COLO829 (cell line): Measurements from ENCODE around the gene ARHGEF7.

ENCODE experiments used
- DNase-seq: peaks from one replicate; pipeline ENCODE4 v3.0.0; 2012; ENCODE audit warnings: low spot score

ARHGEF7 gene

DNA sequence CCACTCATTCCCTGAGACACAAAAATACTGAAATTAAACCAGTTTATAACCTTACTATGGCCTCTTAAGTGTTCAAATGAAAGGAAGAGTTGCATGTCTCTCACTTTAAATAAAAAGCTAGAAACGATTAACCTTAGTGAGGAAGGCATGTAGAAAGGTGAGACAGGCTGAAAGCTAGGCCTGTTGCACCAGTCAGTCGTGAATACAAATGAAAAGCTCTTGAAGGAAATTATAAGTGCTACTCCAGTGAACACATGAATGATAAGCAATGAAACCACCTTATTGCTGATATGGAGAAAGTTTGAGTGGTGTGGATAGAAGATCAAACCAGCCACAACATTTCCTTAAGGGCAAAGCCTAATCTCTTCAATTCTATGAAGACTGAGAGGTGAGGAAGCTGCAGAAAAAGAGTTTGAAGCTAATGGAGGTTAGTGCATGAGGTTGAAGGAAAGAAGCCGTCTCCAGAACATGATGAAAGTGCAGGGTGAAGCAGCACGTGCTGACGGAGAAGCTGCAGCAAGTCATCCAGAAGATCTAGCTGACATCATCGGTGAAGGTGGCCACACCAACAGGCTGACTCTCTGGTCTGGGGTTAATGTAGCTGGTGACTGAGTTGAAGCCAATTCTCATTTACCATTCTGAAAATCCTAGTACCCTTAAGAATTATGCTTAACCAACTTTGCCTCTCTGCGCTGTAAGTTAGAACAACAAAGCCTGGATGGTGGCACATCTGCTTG is 110.9 kb downstream of the ARHGEF7 start:
- DNase-seq: no peak

DNA sequence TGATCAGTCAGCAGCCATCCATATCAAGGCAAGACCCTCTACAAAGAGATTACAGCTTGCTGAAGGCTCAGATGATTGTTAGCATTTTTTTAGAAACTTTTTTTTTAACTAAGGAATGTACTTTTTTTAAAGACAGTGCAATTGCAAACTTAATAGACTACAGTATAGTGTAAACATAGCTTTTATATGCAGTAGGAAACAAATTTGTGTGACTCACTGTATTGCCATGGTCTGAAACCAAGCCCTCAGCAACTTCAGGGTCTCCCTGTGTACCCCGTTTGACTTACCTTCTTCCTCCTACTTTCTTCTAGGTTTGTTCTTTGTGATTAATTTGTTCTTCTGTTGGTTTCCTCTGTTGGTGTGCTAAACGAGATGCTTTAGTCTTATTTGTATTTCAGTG is 112.3 kb downstream of the ARHGEF7 start:
- no peak for DNase-seq

DNA sequence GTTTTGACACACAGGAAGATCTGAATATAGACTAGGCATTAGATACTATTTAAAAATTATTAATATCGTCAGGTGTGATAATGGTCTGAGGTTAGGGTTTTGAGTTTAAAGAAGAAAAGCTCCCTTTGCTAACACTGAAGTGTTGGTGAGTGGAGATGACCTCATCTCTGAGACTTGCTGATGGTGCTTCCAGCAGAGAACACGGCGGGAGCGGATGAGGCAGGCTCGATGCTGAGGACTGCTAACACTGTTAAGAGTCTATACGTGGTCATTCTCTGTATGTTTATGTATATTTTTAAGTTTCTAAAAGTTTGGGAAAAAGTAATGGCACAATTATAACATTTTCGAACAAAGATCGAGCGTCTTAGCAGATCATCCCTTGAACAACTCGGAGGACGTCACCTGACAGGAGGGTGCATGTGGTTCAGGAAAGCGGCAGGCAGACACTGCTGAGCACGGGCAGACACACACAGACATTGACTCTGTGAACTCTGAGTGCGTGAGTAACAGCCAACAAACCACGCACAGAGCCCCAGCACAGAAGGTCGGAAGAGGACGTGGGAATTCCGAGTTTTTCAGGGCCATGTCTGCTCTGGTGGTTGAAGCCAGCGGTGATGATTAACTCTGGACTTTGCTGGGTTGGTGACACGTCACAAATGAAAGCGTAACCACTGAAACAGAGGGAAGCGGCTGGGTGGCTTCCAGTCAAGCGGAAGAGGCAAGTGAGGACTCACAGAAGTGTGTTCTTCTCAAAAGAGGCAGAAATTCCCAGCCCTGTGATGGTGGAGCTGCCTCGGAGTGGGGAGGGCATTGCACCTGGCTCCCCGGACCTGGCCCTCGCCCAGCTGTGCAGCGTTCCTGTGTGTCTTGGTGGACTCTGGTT is 113.4 kb downstream of the ARHGEF7 start:
- DNase-seq: no peak

DNA sequence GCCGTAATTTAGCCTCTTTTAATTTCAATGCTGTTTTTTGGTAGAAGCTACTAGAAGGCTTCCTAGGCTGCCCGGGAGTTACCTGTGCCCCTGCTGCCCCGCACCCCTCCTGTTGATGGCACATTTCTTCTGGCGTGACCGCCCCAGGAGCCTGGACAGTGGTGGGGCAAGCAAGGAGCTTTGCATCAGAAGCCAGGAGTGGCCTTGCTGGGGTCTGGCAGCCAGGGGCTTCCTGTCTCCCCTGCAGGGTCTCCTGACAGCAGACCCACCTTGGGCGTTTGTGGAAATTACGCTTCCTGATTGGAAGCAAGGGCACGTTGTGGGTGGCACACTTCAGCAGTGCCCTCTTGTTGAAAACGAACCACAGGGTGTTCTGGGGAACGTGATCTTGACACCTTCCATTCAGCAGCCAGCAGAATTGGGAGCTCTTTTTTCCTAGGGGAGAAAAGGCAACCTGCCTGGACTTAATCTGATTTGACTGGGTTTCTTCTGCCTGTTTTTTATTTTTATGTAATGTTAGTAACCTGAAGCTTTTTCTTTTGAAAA is 115.3 kb downstream of the ARHGEF7 start:
- no peak for DNase-seq

- DNase-seq: no peak
Observed at GRCh38 chr13:111232191-111232590, 117.1 kb downstream of the ARHGEF7 start.

DNA sequence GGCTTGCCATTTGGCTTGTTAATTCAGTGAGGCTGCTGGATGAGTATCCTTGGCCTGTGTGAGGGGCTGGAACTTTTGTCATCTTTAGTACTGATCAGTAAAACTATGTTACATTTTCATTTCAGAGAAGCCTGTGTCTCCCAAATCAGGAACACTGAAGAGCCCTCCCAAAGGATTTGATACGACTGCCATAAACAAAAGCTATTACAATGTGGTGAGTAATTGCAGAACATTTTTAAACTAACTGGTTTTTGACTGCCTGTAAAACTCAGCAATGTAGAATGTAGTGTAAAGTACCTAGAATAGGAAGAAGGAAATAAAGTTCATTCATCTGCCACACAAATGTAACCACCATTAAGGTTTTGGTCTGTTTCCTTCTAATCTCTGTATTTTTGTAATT is 118.0 kb downstream of the ARHGEF7 start:
- DNase-seq: no peak

DNA sequence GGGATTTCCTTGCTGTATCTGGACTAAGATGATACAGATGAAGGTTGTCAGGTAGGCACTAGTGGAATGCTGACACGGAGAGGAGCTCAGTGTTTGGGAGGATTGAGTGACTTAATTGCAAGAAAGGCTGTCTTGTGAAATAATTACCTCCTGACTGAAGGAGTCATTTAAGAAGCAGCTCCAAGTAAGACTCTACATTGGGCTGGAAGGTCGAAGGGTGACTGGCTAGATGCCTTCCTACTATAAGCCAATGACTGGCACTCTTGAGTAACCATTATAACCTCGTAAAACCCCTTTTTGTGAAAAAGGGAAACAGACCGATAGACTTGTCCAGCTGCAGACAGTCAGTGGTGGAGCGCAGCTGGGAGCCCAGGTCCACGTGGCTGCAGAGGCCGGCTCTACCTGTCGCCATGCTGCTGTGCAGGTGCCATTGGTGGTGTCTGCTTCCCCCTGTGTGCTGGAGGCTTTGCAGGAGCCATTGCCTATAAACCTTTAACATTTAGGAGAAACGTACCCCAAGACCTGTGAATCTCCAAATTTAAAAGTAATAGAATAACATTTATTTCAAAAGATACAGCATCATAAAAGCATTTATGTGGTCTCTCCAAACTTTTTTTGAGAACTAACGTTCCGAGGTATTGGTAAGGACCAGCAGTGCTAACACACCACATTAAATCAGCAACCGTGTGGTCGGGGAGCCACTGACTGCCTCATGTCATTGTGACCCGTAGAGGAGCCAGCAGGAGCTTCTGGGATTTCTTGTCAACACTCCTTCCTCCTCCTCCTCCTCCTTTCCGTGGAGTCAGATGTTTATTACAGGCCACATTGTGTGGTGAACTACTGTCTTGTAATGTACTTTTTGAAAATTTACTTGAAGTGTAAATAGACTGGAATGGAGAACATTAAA is 124.9 kb downstream of the ARHGEF7 start:
- DNase-seq: no peak

- DNase-seq: no peak
Observed at GRCh38 chr13:111241006-111241755, 126.1 kb downstream of the ARHGEF7 start.

DNA sequence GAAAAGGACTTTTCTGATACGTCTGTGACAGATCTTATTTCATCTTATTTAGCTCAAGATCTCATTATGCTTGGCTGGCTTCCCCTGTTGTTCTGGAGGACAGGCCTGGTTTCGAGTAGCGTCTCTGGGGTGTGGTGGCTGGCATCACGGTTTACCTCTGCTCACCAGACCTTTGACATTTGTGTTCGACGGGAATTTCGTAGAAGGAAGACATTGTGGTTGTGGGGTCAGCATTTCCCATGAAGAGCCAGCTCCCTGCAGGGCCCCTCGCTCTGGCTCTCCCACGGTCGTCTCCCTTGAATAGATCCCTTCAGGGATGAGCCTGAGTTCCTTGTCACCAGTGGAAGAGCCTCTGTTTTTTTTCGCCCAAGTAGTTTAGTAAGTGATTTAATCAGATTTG is 126.8 kb downstream of the ARHGEF7 start:
- no peak for DNase-seq

- DNase-seq: no peak
Observed at GRCh38 chr13:111242585-111242984, 127.5 kb downstream of the ARHGEF7 start.

- no peak for DNase-seq
Observed at GRCh38 chr13:111243981-111244380, 128.9 kb downstream of the ARHGEF7 start.

DNA sequence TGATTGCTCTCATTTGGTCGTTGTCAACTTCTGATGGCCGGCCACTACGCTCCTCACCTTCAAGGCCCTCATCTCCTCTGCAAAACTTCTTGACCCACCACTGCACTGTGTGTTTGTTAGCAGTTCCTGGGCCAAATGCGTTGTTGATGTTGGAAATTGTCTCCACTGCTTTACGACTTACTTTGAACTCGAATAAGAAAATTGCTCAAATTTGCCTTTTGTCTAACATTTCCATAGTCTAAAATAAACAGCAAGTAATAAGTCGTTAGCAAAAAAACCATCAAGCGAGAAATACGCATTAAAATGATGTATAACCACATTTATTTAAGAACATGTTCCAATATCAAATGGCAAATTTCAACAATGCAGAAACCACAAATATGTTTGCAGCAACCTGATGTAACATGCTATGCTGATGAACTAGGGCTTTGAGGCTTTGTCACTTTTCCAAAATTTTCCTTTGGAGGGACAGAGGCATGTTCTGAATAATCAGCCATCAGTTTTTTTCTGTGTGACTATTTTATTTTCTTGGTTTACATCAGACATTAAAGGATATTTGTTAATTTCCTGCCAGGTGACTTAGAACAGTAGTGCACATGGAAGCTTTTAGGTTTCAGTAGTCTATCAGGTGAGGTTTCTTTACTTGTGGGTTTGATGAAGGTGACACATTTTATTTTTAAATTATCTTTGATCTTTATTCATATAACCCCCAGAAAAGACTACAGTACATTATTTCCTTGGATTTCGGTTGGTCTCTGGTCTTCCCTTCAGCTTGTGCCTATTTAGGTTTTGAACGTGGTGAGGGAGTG is 130.7 kb downstream of the ARHGEF7 start:
- DNase-seq: no peak

- DNase-seq: no peak
Observed at GRCh38 chr13:111247552-111247951, 132.4 kb downstream of the ARHGEF7 start.

GRCh38 chr13:111248822-111249221 is 133.7 kb downstream of the ARHGEF7 start:
- no peak for DNase-seq

- no peak for DNase-seq
Observed at GRCh38 chr13:111249637-111250360, 134.7 kb downstream of the ARHGEF7 start.

DNA sequence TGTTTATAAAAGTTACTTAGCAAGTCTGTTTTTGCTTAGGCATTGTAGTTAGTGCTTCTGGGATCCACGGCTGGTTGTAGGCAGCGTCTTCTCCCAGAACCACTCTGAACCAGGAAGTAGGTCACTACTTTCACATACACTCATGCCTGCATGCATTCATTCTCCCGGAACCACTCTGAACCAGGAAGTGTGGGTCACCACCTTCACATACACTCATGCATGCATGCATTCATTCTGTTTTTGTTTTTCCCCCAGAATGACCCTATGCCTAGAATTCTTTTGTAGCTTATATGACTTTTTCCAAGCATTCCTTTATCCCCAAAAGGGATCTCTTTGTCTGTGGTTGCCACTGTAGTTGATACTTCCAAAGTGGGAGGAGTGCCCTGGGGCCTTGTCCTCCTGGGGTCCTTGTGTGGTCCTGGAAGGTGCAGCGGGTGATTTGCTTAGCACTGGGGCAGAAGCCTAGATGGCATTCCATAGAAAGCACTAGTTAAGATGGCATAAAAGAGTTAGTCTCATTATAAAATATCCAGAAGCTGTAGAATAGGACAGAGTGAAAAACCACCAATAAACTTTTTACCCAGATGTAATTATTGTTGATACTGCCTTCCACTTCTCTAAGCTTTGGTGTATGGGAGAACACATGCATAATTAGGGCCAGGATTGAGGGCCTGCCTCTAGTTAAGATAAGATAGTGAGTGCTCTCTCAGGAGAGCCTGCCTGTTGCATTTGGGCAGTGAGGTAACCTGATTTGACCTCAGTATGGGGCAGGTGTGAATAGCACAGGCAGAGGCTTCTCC is 136.7 kb downstream of the ARHGEF7 start:
- DNase-seq: no peak

DNA sequence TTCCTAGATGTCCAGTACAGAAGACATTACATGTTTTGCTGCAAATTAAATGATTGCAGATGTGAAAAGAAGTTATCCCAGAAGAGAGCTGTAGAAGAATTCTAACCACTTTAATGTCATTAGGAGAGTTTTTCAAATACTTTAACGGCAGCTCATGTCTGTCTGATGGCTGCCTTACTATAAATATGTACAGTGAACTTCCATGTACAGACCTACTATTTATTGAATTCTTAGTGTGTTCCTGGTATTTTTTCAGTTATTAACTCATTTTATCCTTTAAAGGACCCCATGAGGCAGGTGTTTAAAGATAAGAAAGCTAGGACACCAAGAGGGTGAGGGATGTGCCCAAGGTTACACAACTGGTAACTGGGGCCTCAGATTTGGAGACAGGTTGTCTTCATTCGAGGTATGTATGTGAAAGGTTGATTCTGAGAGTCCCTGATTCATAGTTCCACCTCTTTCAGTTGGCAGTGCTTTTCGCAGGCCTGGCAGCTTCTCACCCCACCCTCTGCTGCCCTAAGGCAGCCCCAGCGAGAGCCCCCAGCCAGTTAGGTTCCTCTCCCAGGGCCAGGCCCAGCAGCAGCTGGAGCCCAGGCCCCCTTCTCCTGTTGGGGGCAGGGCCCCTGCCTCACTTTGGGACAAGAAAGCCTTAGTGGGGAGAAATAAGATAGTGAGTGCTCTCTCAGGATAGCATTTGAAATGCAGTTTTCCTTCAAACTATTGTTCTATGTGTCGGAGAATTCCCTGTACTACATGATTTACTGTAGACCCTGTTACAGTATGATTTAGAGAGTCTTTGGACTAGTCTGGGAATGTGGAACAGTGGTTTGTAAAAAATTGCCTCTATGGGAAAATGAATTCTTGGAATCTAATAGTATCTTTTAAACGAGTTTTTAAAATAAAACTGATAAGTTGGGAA is 137.6 kb downstream of the ARHGEF7 start:
- DNase-seq: no peak

- DNase-seq: no peak
Observed at GRCh38 chr13:111253365-111253872, 138.3 kb downstream of the ARHGEF7 start.
